ENCODE measurements around the gene DPP6.

DNA sequence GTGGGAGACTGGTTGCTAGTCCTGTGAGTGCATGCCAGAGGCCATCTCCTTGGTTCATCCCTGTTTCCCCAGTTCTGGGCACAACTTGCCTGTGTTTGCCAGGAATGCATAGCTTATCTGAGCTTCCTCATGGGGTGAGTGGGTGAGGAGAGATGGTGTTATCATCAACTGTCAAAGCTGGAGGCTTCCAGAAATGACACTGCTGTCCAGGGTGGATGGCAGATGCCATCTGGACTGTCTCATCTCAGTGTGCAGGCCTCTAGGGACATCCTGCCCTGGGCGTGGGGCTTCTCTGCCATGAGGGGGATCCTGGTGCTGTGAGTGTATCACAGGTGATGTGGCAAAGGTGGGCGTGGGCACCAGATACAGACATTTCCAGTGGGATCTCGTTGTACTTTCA lies 328.6 kb downstream of the DPP6 start:
- no peak for TF ChIP-seq POLR2A (IDR thresholded peaks at IDR 0.05; ENCODE audit: low read length)
- TF ChIP-seq GATA1 (IDR thresholded peaks at IDR 0.05; ENCODE audit: low read depth, low read length): no peak
